H1 (cell line): ENCODE measurements around the gene AVPR1A. TPM values are rescaled to one million over a fixed set of nuclear protein-coding genes. Genes with fewer than 3 reads are reported as not detected.

Experiments used
- CTCF ChIA-PET: fragments of 300-600 bp; sonication (Branson Sonifier 250); formaldehyde crosslinking; loops from one replicate; lab custom pipeline; 2021; ENCODE audit not compliant: partially characterized antibody; lab: Charles Lee
- POLR2A ChIA-PET: fragments of 300-600 bp; sonication (Branson Sonifier 250); formaldehyde crosslinking; loops from one replicate; lab custom pipeline; 2021; ENCODE audit warnings: inconsistent platforms; ENCODE audit not compliant: partially characterized antibody; lab: Charles Lee
- DNase-seq, 2 experiments: peaks; one replicate each; pipeline versions ENCODE4 v3.0.0 to v3.0.0-alpha.2; 2010 to 2022; ENCODE audit warnings: low spot score in 2 of 2, low read depth in 1 of 2, mixed read lengths in 1 of 2
- FAIRE-seq: peaks from 2 replicates; lab custom pipeline; 2011; peaks lifted over from hg19 to GRCh38; lab: Jason Lieb, UNC
- H2AFZ ChIP-seq: 2 replicates; pipeline ENCODE4 v1.8.1; 2012; ENCODE audit warnings: low read length, inconsistent platforms
- H2AK5ac ChIP-seq: 2 replicates; pipeline ENCODE4 v1.6.1; 2013; ENCODE audit warnings: low read depth, low read length
- H2BK120ac ChIP-seq: replicated peaks from 2 replicates; pipeline ENCODE3; 2013; ENCODE audit warnings: low read depth, low read length, inconsistent platforms
- H2BK12ac ChIP-seq: 2 replicates; pipeline ENCODE4 v1.6.1; 2013; ENCODE audit warnings: low read depth, low read length
- H2BK15ac ChIP-seq: 2 replicates; pipeline ENCODE4 v1.6.1; 2013; ENCODE audit warnings: low read length
- H2BK20ac ChIP-seq: 2 replicates; pipeline ENCODE4 v1.6.1; 2013; ENCODE audit warnings: low read length
- H2BK5ac ChIP-seq: 2 replicates; pipeline ENCODE4 v1.6.1; 2013; ENCODE audit warnings: low read depth, low read length
- H3K14ac ChIP-seq: 2 replicates; pipeline ENCODE4 v1.6.1; 2013; ENCODE audit warnings: inconsistent platforms; ENCODE audit not compliant: insufficient read length
- H3K18ac ChIP-seq: 2 replicates; pipeline ENCODE4 v1.6.1; 2013; ENCODE audit warnings: low read length; ENCODE audit errors: extremely low read depth
- H3K23ac ChIP-seq: 2 replicates; pipeline ENCODE4 v1.6.1; 2013; ENCODE audit warnings: inconsistent platforms; ENCODE audit not compliant: insufficient read length
- H3K23me2 ChIP-seq: 2 replicates; pipeline ENCODE4 v1.6.1; 2013; ENCODE audit warnings: low read depth, low read length
- H3K27ac ChIP-seq: 2 replicates; pipeline ENCODE4 v1.6.1; 2011; ENCODE audit warnings: low read depth, low read length, inconsistent platforms
- H3K27me3 ChIP-seq, 4 experiments: replicated peaks in 1 of 4; 1 replicate in 1 of 4; 2 replicates in 3 of 4; pipeline versions ENCODE4 v1.6.1 to v1.8.1; 2011 to 2013; ENCODE audit warnings: low read length in 3 of 4, mild to moderate bottlenecking in 3 of 4, inconsistent platforms in 2 of 4, mixed read lengths in 2 of 4, moderate library complexity in 1 of 4; ENCODE audit not compliant: control insufficient read depth in 3 of 4, insufficient read depth in 3 of 4; ENCODE audit errors: extremely low read depth in 1 of 4
- H3K36me3 ChIP-seq, 4 experiments: 2 replicates each; pipeline versions ENCODE4 v1.6.1 to v1.8.1; 2011 to 2013; ENCODE audit warnings: mild to moderate bottlenecking in 4 of 4, low read length in 3 of 4, moderate library complexity in 2 of 4, control low read depth in 1 of 4, inconsistent platforms in 1 of 4; ENCODE audit not compliant: insufficient read depth in 4 of 4, control insufficient read depth in 2 of 4
- H3K4ac ChIP-seq: replicated peaks from 2 replicates; pipeline ENCODE3; 2013; ENCODE audit warnings: low read length, low read depth, mixed read lengths, inconsistent platforms; ENCODE audit not compliant: insufficient read length
- H3K4me1 ChIP-seq, 4 experiments: replicated peaks in 1 of 4; 1 replicate in 1 of 4; 2 replicates in 3 of 4; pipeline versions ENCODE4 v1.6.1 to v1.8.1; 2011 to 2013; ENCODE audit warnings: low read length in 3 of 4, inconsistent platforms in 2 of 4, mixed read lengths in 1 of 4; ENCODE audit not compliant: insufficient read depth in 4 of 4, control insufficient read depth in 3 of 4
- H3K4me2 ChIP-seq, 2 experiments: 2 replicates each; pipeline versions ENCODE4 v1.6.1 to v1.8.1; 2011 to 2013; ENCODE audit warnings: low read depth in 2 of 2, low read length in 2 of 2, control low read depth in 1 of 2, inconsistent platforms in 1 of 2, mild to moderate bottlenecking in 1 of 2; ENCODE audit not compliant: insufficient read depth in 1 of 2
- H3K4me3 ChIP-seq, 4 experiments: fragments of 200-600, 300-600 bp in 1 of 4; sonication (generic), shearing (Covaris generic), sonication (Bioruptor Twin) in 1 of 4; 2 replicates each; pipeline versions ENCODE4 v1.5.1 to v1.8.1; 2011 to 2016; ENCODE audit warnings: low read length in 4 of 4, low read depth in 3 of 4, control low read depth in 2 of 4, inconsistent platforms in 2 of 4, mild to moderate bottlenecking in 2 of 4, mixed read lengths in 1 of 4, moderate library complexity in 1 of 4; ENCODE audit not compliant: insufficient read depth in 2 of 4; ENCODE audit errors: extremely low read depth in 1 of 4
- H3K56ac ChIP-seq: replicated peaks from 2 replicates; pipeline ENCODE3; 2013; ENCODE audit warnings: low read depth, mild to moderate bottlenecking, mixed read lengths, low read length, inconsistent platforms; ENCODE audit not compliant: insufficient read length
- H3K79me1 ChIP-seq: 2 replicates; pipeline ENCODE4 v1.6.1; 2013; ENCODE audit warnings: low read depth, low read length, control low read depth
- H3K79me2 ChIP-seq, 2 experiments: 2 replicates each; pipeline versions ENCODE4 v1.6.1 to v1.8.1; 2012 to 2013; ENCODE audit warnings: low read length in 2 of 2, mild to moderate bottlenecking in 2 of 2, inconsistent platforms in 1 of 2; ENCODE audit not compliant: insufficient read depth in 2 of 2, control insufficient read depth in 1 of 2
- H3K9ac ChIP-seq, 4 experiments: replicated peaks in 1 of 4; 1 replicate in 1 of 4; 2 replicates in 3 of 4; pipeline versions ENCODE4 v1.6.1 to v1.8.1; 2011 to 2013; ENCODE audit warnings: low read depth in 3 of 4, low read length in 3 of 4, control low read depth in 2 of 4, mild to moderate bottlenecking in 2 of 4, moderate library complexity in 2 of 4, inconsistent platforms in 1 of 4; ENCODE audit errors: extremely low read depth in 1 of 4
- H3K9me3 ChIP-seq, 2 experiments: 2 replicates each; pipeline versions ENCODE4 v1.6.1 to v1.8.1; 2012 to 2013; ENCODE audit warnings: mild to moderate bottlenecking in 2 of 2, moderate library complexity in 2 of 2, control low read depth in 1 of 2, inconsistent platforms in 1 of 2, low read depth in 1 of 2, low read length in 1 of 2, mixed read lengths in 1 of 2; ENCODE audit not compliant: insufficient read depth in 2 of 2
- H4K20me1 ChIP-seq, 2 experiments: replicated peaks in 1 of 2; 2 replicates each; pipeline versions ENCODE3 to v1.8.1; 2011 to 2013; ENCODE audit warnings: inconsistent platforms in 2 of 2, low read length in 2 of 2, mild to moderate bottlenecking in 1 of 2; ENCODE audit not compliant: insufficient read depth in 2 of 2, control insufficient read depth in 1 of 2
- H4K5ac ChIP-seq: 2 replicates; pipeline ENCODE4 v1.6.1; 2013; ENCODE audit warnings: low read length, low read depth, mixed read lengths, inconsistent platforms; ENCODE audit not compliant: insufficient read length
- H4K8ac ChIP-seq: 2 replicates; pipeline ENCODE4 v1.8.0; 2013; ENCODE audit warnings: mild to moderate bottlenecking, moderate library complexity, low read length, inconsistent platforms; ENCODE audit not compliant: insufficient read depth; ENCODE audit errors: extremely low read depth
- H4K91ac ChIP-seq: replicated peaks from 2 replicates; pipeline ENCODE3; 2013; ENCODE audit warnings: low read length, mixed read lengths, inconsistent platforms; ENCODE audit not compliant: insufficient read length
- EZH2 ChIP-seq: fragments of 200-600 bp; sonication (generic); IDR thresholded peaks from 2 replicates; pipeline ENCODE4 v1.7.1; 2012; ENCODE audit warnings: low read depth, mild to moderate bottlenecking, moderate library complexity, low read length, inconsistent platforms; ENCODE audit not compliant: severe bottlenecking
- RBBP5 ChIP-seq: IDR thresholded peaks from 2 replicates; pipeline ENCODE4 v1.7.1; 2012; ENCODE audit warnings: low read depth, mild to moderate bottlenecking, inconsistent platforms, low read length, moderate library complexity, borderline replicate concordance
- RNF2 ChIP-seq: fragments of 200-900, 300-1000 bp; sonication (generic); IDR thresholded peaks from 2 replicates; pipeline ENCODE4 v1.7.1; 2016; ENCODE audit warnings: borderline replicate concordance, low read depth, mild to moderate bottlenecking, antibody characterized with exemption, low read length; ENCODE audit not compliant: poor library complexity, severe bottlenecking; ENCODE audit errors: missing control alignments
- WGBS, 2 experiments: shearing (Covaris generic) in 1 of 2; methylation state at CpG; one replicate each; pipeline versions ENCODE4 v1.1.6 to v1.1.7; 2013 to 2015; ENCODE audit warnings: low lambda C conversion rate in 2 of 2, mixed read lengths in 2 of 2, inconsistent platforms in 1 of 2, low coverage in 1 of 2, missing lambda C conversion rate in 1 of 2; ENCODE audit not compliant: insufficient replicate concordance in 2 of 2, insufficient coverage in 1 of 2, insufficient read length in 1 of 2; ENCODE audit errors: extremely low coverage in 1 of 2, missing lambda C conversion rate in 1 of 2; 5-methylcytosine and 5-hydroxymethylcytosine counted together
- polyA plus RNA-seq, 7 experiments: library from polyadenylated mRNA; depleted of rRNA in 3 of 7; stranded (reverse) in 5 of 7; unstranded in 2 of 7; fragments of >200 nt in 5 of 7; fragments of 200-250 nt in 2 of 7; gene quantifications; 1 replicate in 5 of 7; 2 replicates in 1 of 7; 4 replicates in 1 of 7; pipeline versions ENCODE4 v1.2.1 to v1.2.3, GENCODE V29; 2011 to 2013; ENCODE audit warnings: missing spikeins in 2 of 7, mixed read lengths in 2 of 7
- total RNA-seq: library from RNA; stranded (reverse); fragmentation: NEBNext Ultra II Directional; extraction: Animal tissue kit (Norgen Biotek cat#: 25700); gene quantifications from 2 replicates; pipeline ENCODE4 v1.2.1, GENCODE V29; 2021

AVPR1A gene
- total and polyA plus RNA-seq, 2 of the 8 experiments (the other 6 are each of a cell fraction or from before 2014, with no cell fraction given), result 0.14 to 0.20 TPM

- Histone ChIP-seq H3K4ac (no peak overlapping the region), H3K56ac (no peak overlapping the region), H3K9me3 (no peaks in the 10 kb centered on the region), H3K18ac (no peak overlapping the region), H2BK5ac (no peak overlapping the region), H3K27ac (no peak overlapping the region), H2BK120ac (no peak overlapping the region), H3K23me2 (no peaks in the 10 kb centered on the region), H2BK20ac (no peak overlapping the region), H2BK12ac (no peak overlapping the region), H3K79me2 (no peaks in the 10 kb centered on the region), H4K20me1 (no peaks in the 10 kb centered on the region), H3K36me3 (no peaks in the 10 kb centered on the region), H4K91ac (no peak overlapping the region), H3K27me3 (no peaks in the 10 kb centered on the region), H3K4me1 (peaks cover 0 to 2% (median 0%) of the 10 kb centered on the region in 4 experiments; a peak in 1 of 7 replicates), H2BK15ac (no peak overlapping the region), H2AK5ac (no peak overlapping the region), H3K79me1 (no peaks in the 10 kb centered on the region), H3K4me3 (no peak overlapping the region), H3K4me2 (no peak overlapping the region), H4K5ac (no peak overlapping the region), H2AFZ (no peak overlapping the region), H3K9ac (no peak overlapping the region), H3K23ac (no peak overlapping the region), H4K8ac (no peak overlapping the region), H3K14ac (no peak overlapping the region)
- TF ChIP-seq RBBP5, result no peak
- no peak for TF ChIP-seq RNF2
- TF ChIP-seq EZH2, result no peak
- WGBS, 2 experiments, result 86% methylated on average over 1 of the region's 1 CpG; no CpG with 5 or more reads in 1 of the 2 experiments
- FAIRE-seq (no peak), DNase-seq (no peak)
- CTCF ChIA-PET, result interaction anchor here (1.3 to 1.7 kb wide), 2 partner anchors 12 kb away, joined by 4 to 9 read pairs; partner anchors contain the start of gene AVPR1A
- POLR2A ChIA-PET, result no interaction called here
Measured at GRCh38 chr12:63163541-63163940, 12.5 kb upstream of the AVPR1A start.
